Mucosa of gallbladder (tissue), 1 donor: ENCODE results near the gene SERPINB13. TPM values are rescaled to one million over a fixed set of nuclear protein-coding genes. Genes with fewer than 3 reads are reported as not detected.
"Not testable (repeated sequence)": the region's sequence is repeated elsewhere in the genome, so short reads cannot be mapped to it uniquely, and the experiment has no call there.

Source experiments
- DNase-seq: peaks from one replicate; pipeline ENCODE4 v3.0.0-alpha.2; 2020; ENCODE audit warnings: low spot score
- total RNA-seq: library from RNA; stranded (reverse); gene quantifications from one replicate; pipeline ENCODE4 v1.2.1, GENCODE V29; 2021
- donor health status: DM: no; HTN: no; CAD: no.

Gene SERPINB13
- total RNA-seq, 1 donor from 2014 or later: not detected

DNA sequence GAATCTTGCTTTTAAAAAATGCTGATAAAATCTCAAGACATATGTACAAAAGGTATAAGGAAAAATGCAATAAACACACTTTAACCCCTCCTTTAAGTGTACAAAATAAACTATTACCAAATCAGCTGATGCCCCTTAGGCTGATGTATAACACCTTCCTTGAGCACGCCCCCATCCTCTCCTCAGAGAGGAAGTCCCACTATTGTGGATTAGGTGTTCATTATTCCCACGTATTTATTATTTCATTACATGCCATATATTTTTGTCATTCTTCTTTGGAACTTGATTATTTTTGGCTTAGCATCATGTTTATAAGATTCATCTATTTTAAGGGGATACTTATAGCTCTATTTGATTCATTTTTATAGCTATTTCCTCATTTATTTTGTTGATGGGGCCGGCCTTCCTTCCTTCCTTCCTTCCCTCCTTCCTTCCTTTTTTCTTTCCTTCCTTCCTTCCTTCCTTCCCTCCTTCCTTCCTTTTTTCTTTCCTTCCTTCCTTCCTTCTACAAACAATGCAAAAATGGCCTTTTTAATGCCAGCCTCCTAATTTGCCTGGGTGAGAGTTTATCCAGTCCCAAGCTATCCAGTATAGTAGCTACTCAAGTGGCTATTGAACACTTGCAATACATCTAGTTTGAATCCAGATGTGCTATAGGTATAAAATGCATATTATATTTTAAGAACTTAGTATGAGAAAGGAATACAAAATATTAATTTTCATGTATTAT, 4.0 kb downstream of the SERPINB13 start:
- no peak for DNase-seq

GRCh38 chr18:63591725-63592124, 4.6 kb downstream of the SERPINB13 start:
- no peak for DNase-seq

- DNase-seq: no peak
Observed at GRCh38 chr18:63592471-63592870, 5.3 kb downstream of the SERPINB13 start.

DNA sequence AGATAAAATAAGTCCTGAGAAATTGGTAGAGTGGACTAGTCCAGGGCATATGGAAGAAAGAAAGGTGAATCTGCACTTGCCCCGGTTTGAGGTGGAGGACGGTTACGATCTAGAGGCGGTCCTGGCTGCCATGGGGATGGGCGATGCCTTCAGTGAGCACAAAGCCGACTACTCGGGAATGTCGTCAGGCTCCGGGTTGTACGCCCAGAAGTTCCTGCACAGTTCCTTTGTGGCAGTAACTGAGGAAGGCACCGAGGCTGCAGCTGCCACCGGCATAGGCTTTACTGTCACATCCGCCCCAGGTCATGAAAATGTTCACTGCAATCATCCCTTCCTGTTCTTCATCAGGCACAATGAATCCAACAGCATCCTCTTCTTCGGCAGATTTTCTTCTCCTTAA, 9.8 kb downstream of the SERPINB13 start:
- DNase-seq: no peak

- DNase-seq: no peak
Observed at GRCh38 chr18:63603355-63603754, 16.2 kb downstream of the SERPINB13 start.

GRCh38 chr18:63603772-63604171, 16.6 kb downstream of the SERPINB13 start:
- DNase-seq: no peak

- no peak for DNase-seq
Observed at GRCh38 chr18:63604791-63605567, 17.8 kb downstream of the SERPINB13 start.

- no peak for DNase-seq
Observed at GRCh38 chr18:63606526-63606925, 19.4 kb downstream of the SERPINB13 start.

DNA sequence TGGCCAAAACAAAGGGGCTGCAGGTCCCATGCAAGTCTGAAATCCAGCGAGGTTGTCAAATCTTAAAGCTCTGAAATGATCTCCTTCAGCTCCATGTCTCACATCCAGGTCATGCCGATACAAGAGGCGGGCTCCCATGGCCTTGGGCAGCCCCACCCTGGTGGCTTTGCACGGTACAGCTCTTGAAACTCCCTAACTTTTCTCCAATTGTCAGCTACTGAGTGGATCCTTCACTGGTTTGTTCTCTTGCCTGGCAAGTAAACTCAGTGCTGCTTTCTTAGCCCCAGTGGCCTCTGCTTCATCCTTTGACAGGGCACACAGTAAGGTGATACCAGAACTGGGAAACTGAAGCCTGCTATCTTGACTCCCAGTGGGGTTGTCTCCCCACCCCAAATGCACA, 26.3 kb downstream of the SERPINB13 start:
- no peak for DNase-seq

DNA sequence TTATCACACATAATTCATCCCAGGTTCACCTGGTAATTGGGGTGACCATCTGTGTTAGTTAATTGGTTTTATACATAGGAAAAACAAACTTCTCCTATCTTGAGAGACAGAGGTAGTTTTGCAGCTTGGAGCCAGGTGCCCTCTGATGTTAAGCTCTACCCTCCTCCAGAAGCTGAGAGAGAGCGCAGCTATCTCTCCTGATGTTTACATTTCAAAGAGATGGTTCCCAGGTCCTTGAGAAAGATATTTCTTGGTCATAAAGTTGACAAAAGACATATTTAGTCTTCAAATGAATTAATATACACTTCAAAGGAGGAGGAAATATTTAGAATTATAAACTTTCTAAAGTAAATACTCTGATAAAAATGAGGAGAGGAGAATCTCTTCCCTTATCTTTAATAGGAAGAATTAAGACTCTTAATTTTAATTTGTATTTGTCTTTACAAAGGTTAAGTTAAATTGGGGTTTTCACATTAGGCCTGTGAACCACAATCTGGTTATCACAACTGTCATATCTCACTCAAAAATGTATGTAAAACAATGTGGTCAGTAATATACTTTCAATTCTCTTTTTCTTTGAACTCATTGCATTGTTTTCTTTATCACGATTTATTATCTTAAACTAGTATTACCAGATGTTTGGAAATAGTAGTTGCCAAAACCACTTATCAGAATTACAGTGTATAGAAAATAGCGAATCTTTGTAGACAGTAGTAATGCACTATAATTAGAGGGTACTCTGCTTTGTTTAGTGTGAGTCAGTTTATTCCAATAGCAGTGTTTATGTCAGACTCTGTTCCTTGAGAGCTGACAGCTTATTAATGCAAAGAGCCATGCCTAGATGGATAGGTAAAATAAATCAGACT, 30.1 kb downstream of the SERPINB13 start:
- no peak for DNase-seq

DNA sequence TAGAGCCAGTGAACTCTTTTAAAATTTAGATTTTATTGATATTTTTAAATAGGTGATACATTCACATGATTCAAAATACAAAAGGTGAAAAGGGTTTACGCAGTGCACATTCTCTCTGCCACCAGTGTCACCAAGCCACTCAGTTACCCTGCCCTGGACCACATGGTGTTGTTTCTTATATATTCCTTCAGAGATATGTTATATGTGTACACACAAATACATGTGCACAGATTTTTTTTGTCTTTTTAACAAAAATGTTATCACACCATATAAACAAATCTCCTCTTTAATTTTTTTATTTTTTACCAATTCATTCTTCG, 30.7 kb downstream of the SERPINB13 start:
- no peak for DNase-seq

DNA sequence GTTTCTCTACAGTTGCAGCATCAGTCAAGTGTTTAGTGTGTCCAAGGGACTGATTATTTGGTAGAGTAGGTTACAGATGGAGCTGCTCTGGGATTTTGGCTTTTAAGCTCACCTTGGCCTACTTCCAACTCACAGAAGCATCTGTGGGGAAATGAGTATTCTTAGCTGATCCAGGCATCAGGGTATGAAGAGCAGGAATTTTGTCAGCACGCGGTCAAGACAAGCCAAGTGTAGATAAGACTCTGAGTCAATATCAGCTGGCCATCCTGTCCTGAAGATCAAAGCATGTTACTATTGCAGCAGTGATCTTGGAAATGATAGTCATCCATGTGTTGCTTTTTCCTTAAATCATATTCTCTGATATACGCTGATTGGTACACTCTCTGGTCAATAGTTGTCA, 32.5 kb downstream of the SERPINB13 start:
- no peak for DNase-seq

- no peak for DNase-seq
Observed at GRCh38 chr18:63624863-63625262, 37.7 kb downstream of the SERPINB13 start.

GRCh38 chr18:63626431-63626830, 39.3 kb downstream of the SERPINB13 start:
- no peak for DNase-seq

- no peak for DNase-seq
Observed at GRCh38 chr18:63627819-63628218, 40.7 kb downstream of the SERPINB13 start.

DNA sequence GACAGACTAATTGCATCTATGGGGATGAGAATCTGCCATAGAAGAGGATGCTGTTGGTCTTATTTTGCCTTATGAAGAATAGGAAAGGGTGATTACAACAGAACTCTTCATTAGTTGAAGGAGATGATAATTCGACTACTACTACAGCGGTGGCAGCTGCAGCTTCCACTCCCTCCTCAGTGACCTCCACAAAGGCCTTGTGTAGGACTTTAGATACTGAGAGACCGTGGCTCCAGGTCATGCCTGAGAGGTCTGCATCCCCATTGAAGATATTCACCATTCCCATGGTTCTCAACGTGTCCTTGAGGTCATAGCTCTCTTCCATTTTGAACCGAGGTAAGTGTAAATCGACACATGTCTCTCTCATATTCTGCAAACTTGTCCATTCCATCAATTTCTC, 50.6 kb downstream of the SERPINB13 start:
- no peak for DNase-seq

DNA sequence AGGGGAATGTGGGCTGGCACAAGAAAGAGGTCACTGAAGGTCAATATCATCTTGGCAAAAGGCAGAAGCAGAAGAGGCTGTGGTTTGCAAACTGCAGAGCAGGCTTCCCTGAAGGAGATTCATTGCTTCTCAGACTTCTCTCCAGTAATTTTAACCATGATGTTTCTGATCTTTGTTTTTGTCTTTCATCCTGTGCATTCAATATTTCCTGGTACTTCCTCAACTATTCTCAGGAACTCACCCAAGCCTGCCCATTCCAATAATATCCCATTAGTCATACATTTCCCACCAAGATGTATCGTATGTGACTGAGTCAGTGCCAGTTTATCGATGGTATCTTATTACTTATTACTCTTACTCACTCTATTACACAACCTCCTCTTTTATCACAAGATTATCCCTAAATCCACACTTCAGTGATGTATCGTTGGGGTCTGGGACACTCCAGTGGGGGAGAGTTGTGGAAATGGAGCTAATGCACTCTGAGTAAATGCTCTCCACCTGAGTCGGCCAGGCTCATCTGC, 54.1 kb downstream of the SERPINB13 start:
- DNase-seq: not testable (repeated sequence)

DNA sequence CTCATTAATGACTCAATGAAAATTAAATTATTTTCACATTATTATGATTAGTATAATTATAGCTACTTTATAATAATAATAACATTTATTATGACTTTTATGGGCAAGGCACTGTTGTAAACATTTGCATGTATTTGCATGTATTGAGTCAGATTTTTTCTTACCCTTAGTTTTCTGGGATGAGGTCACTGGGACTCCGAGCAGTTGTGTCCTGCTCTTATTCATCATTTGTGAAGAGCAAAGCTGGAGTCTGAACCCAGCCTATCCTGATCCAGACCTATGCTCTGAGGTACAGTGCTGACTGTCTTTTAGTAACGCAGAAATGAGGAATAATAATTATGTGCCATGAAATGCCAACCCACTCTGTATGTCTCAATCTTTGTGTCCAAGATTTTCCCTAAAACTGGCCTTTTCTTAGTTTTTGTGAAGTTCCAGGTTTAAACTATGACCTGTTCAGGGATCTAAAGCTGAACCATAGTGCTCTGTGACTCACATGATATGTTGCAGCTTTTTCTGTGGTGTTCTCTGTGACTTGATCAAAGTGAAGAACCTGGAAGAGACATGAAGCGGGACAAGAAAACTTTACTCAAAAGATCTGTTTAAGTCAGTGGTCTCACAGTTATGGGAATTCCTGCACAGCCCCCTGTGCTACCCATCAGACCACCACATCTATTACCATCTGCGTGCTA, 55.7 kb downstream of the SERPINB13 start:
- not testable (repeated sequence) for DNase-seq

GRCh38 chr18:63644142-63644541, 57.0 kb downstream of the SERPINB13 start, which contains the start of gene SERPINB4:
Gene SERPINB4, minus strand, starts transcription at chr18:63644256. Its CDS starts 679 bp downstream, at chr18:63643577.
- DNase-seq: not testable (repeated sequence)

DNA sequence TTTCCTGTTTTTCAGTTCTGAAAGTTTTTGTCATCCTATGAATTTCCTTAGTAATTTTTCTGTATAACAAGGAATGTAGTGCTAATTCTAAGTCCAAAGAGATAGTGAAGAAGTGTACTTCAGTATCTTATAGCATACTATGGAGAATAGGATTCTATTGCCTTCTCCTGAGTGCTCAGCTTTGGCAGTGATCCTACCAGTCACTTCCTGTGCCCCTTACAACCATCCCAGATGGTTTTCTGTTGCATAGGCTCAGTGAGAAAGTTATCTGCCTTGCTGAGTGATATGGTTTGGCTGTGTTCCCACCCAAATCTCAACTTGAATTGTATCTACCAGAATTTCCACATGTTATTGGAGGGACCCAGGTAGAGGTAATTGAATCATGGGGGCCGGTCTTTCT, 57.6 kb downstream of the SERPINB13 start:
- not testable (repeated sequence) for DNase-seq

- DNase-seq: no peak
Observed at GRCh38 chr18:63646936-63647335, 59.8 kb downstream of the SERPINB13 start.
